Measurements from ENCODE around the gene BMI1.

- TF ChIP-seq CTCF (IDR thresholded peaks at IDR 0.05) = no peak
- no peak for TF ChIP-seq POLR2A (IDR thresholded peaks at IDR 0.05)
Observed at GRCh38 chr10:22365644-22366434, 44.9 kb downstream of the BMI1 start.
